Endothelial cell of umbilical vein (primary cell): ENCODE data around the gene SRY.

Experiments used
- EZH2 ChIP-seq: IDR thresholded peaks from 2 replicates; pipeline ENCODE4 v1.6.1; 2012; ENCODE audit warnings: borderline replicate concordance, low read depth, mild to moderate bottlenecking, moderate library complexity, low read length, inconsistent platforms; ENCODE audit not compliant: severe bottlenecking
- GATA2 ChIP-seq: IDR thresholded peaks from 2 replicates; pipeline ENCODE4 v1.7.0; 2011; ENCODE audit warnings: low read depth, mild to moderate bottlenecking, moderate library complexity, mixed read lengths, low read length; ENCODE audit not compliant: insufficient read length, insufficient read depth
- JUN ChIP-seq: IDR thresholded peaks from 2 replicates; pipeline ENCODE4 v1.6.1; 2011; ENCODE audit warnings: borderline replicate concordance, low read depth; ENCODE audit not compliant: insufficient read length, insufficient read depth
- MYC ChIP-seq: IDR thresholded peaks from one replicate; pipeline ENCODE4 v1.6.1; 2011; ENCODE audit warnings: mild to moderate bottlenecking, low read depth, low read length
- POLR2A ChIP-seq: IDR thresholded peaks from 2 replicates; pipeline ENCODE4 v1.6.1; 2012; ENCODE audit warnings: low read depth, mild to moderate bottlenecking, control low read depth, low read length
- POLR2AphosphoS5 ChIP-seq: IDR thresholded peaks from 2 replicates; pipeline ENCODE4 v1.6.1; 2012; ENCODE audit warnings: low read depth, mild to moderate bottlenecking, control low read depth, low read length, moderate library complexity; ENCODE audit not compliant: insufficient read depth
- TF ChIP-seq, protein P1 (sequence below): IDR thresholded peaks from 2 replicates; pipeline ENCODE4 v1.6.1; 2011; ENCODE audit not compliant: insufficient read depth, insufficient read length
- TF ChIP-seq, protein P2 (sequence below), 2 donors: IDR thresholded peaks; 1 replicate in 1 of 2; 2 replicates in 1 of 2; pipeline ENCODE4 v1.5.1; 2011; ENCODE audit warnings: low read length in 2 of 2, mild to moderate bottlenecking in 2 of 2, moderate library complexity in 2 of 2, control low read depth in 1 of 2, inconsistent platforms in 1 of 2, low read depth in 1 of 2; ENCODE audit not compliant: insufficient read depth in 1 of 2; ENCODE audit errors: extremely low read depth in 1 of 2

DNA sequence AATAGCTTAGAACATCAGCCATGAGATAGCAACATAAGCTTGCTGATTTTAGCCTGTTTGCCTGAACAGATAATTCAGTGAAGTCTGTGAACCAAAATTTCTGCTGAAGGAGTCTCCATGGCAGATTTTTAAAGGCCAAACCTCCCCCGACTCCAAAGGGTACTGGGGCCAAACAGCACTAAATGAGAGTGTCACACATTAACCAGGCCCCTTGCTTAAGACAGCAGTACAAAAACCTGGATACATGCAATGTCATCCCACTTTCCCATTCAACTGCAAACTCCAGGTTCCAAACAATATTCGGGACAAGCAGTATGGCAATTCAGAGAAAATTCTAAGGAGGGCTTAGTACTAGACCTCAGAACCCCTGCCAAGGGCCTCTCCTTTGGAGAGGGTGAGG lies 49.6 kb upstream of the SRY start:
- TF ChIP-seq POLR2A: no peak
- TF ChIP-seq, protein P1, sequence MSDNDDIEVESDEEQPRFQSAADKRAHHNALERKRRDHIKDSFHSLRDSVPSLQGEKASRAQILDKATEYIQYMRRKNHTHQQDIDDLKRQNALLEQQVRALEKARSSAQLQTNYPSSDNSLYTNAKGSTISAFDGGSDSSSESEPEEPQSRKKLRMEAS: no peak
- TF ChIP-seq JUN: no peak
- TF ChIP-seq, protein P2, sequence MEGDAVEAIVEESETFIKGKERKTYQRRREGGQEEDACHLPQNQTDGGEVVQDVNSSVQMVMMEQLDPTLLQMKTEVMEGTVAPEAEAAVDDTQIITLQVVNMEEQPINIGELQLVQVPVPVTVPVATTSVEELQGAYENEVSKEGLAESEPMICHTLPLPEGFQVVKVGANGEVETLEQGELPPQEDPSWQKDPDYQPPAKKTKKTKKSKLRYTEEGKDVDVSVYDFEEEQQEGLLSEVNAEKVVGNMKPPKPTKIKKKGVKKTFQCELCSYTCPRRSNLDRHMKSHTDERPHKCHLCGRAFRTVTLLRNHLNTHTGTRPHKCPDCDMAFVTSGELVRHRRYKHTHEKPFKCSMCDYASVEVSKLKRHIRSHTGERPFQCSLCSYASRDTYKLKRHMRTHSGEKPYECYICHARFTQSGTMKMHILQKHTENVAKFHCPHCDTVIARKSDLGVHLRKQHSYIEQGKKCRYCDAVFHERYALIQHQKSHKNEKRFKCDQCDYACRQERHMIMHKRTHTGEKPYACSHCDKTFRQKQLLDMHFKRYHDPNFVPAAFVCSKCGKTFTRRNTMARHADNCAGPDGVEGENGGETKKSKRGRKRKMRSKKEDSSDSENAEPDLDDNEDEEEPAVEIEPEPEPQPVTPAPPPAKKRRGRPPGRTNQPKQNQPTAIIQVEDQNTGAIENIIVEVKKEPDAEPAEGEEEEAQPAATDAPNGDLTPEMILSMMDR (IDR thresholded peaks at IDR 0.05; ENCODE audit: extremely low read depth in 1 of 2, insufficient read depth in 1 of 2, low read depth in 1 of 2, low read length in 2 of 2): no peak
- no peak for TF ChIP-seq MYC
- no peak for TF ChIP-seq POLR2AphosphoS5
- TF ChIP-seq EZH2: no peak
- TF ChIP-seq GATA2: no peak
